Right lobe of liver (tissue), 4 donors: ENCODE results near the gene STX2.

Experiments used
- POLR2A ChIP-seq: fragments of 450-650 bp; IDR thresholded peaks from one replicate; pipeline ENCODE4 v1.6.1; 2017; ENCODE audit warnings: antibody characterized with exemption, mild to moderate bottlenecking
- TF ChIP-seq, protein P1 (sequence below), 4 donors: fragments of 200-600 bp in 3 of 4; fragments of 450-650 bp in 1 of 4; IDR thresholded peaks; one replicate each; pipeline versions ENCODE4 v1.5.1 to v1.8.0; 2016 to 2022; ENCODE audit warnings: antibody characterized with exemption in 4 of 4, mild to moderate bottlenecking in 2 of 4
- donor health status: DM: no; HTN: no; CAD: no.
- donor health status: DM: no; HTN: no; CAD: no.
- donor health status: DM: no; HTN: yes; CAD: no.

DNA sequence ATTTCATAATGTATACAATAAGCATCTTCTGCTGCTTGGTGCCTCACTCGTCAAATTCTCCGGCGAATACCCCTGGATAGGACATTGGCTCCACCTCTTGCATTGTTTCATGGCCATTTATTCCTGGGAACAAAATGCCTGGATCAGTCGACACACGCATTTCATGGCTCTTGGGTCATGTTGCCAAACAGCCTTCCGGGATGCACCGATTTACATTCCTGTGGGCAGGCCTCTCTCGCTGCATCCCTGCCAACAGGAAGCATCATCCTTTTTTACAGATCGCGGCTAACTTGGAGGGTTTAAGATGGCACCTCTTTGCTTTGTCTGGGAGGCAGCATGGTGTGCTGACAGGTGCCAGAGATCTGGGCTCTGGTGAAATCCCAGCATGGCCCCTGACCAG, 90.3 kb downstream of the STX2 start:
- TF ChIP-seq, protein P1, sequence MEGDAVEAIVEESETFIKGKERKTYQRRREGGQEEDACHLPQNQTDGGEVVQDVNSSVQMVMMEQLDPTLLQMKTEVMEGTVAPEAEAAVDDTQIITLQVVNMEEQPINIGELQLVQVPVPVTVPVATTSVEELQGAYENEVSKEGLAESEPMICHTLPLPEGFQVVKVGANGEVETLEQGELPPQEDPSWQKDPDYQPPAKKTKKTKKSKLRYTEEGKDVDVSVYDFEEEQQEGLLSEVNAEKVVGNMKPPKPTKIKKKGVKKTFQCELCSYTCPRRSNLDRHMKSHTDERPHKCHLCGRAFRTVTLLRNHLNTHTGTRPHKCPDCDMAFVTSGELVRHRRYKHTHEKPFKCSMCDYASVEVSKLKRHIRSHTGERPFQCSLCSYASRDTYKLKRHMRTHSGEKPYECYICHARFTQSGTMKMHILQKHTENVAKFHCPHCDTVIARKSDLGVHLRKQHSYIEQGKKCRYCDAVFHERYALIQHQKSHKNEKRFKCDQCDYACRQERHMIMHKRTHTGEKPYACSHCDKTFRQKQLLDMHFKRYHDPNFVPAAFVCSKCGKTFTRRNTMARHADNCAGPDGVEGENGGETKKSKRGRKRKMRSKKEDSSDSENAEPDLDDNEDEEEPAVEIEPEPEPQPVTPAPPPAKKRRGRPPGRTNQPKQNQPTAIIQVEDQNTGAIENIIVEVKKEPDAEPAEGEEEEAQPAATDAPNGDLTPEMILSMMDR (IDR thresholded peaks at IDR 0.05), result no peak
- TF ChIP-seq POLR2A, result no peak
